DMS79 treated with DMSO at 0.1 percent for 48 hours (cell line): ENCODE results near the gene OR6C3.
"Not testable (repeated sequence)": the region's sequence is repeated elsewhere in the genome, so short reads cannot be mapped to it uniquely, and the experiment has no call there.

Experiments used
- DNase-seq: peaks from one replicate; lab custom pipeline; 2025; lab: John Stamatoyannopoulos, UW

Gene OR6C3

DNA sequence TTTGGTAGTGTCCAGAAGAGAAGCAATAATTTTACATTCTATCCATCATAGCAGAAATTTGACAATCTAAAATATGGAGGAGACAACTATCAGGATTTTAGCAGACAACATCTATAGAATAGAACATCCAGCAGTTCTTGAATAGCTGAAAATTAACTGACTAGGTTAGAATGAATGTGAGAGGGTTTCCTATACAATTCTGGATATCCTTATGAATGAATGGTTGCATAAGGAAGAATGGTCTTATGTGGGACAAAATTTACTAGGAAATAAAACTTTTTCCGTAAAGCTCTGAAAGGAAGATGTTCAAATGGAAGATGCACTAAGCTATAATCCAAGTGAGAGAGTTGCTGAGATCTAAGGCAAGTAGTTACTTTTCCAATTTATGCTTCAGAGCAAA, at the start of gene OR6C3:
Gene OR6C3, plus strand, starts transcription at position 301 of the 400 bp plus-strand sequence. CDS start 955 bp downstream, outside the sequence.
- no peak for DNase-seq

- no peak for DNase-seq
Observed at GRCh38 chr12:55280991-55281390, 49.6 kb upstream of the OR6C3 start.

- DNase-seq = no peak
Observed at GRCh38 chr12:55289999-55290398, 40.5 kb upstream of the OR6C3 start.

DNA sequence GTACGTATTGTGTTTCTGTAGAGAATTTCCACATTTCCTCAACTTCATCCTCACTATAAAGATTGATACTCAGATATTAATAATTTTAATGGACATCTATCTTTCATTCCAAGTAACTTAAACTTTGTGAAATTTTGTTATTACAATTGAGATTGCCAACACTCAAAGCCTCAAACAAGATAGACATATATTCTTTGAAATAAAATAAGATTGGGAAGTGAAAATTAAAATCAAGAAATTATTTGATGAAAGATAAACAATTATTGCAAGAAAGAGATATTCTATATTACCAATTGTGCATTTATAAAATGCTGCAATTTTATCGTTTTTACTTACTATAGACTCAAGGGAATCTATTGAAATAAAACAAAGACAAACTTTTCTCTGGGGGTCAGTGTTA, 34.1 kb upstream of the OR6C3 start, which contains the start of gene OR6C6:
Gene OR6C6, minus strand, starts transcription at position 101 of the 400 bp plus-strand sequence. CDS start 1,337 bp downstream, outside the sequence.
- no peak for DNase-seq

DNA sequence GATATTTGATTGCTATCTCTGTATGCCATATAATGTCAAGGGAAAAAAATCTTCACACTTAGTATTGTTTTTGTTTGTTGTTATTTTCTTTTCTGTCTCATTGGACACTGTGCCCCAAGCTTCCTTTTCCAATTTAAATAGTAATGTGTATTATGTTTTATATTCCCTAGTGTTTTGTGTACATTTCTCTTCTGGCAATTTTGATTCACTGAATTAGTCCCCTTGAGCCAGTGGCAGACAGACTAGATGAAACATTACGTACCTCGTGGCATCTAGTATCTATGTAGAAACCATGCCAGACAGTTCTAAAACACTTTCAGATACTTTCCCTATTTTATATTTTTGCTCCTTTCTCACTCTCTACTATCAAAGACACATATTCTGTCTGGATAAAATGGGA, 16.5 kb upstream of the OR6C3 start, which contains the start of gene OR6C1:
Gene OR6C1, plus strand, starts transcription at position 301 of the 400 bp plus-strand sequence. CDS start 6,257 bp downstream, outside the sequence.
- no peak for DNase-seq

GRCh38 chr12:55320201-55320600, 10.3 kb upstream of the OR6C3 start:
- DNase-seq = no peak

DNA sequence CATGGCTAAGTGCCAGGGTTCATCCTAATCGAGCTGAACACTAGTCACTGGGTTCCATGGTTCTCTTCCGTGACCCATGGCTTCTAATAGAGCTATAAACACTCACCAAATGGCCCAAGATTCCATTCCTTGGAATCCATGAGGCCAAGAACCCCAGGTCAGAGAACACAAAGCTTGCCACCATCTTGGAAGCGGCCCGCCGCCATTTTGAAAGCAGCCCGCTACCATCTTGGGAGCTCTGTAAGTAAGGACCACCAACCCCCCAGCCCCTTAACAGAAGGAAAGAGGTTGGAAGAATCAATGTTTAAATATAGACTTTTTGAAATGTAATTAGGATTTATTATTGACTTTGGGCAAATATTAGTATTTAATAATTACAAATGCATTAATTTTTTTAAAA, 4.7 kb upstream of the OR6C3 start:
- DNase-seq = not testable (repeated sequence)

- no peak for DNase-seq
Observed at GRCh38 chr12:55336002-55336401, 5.5 kb downstream of the OR6C3 start.

DNA sequence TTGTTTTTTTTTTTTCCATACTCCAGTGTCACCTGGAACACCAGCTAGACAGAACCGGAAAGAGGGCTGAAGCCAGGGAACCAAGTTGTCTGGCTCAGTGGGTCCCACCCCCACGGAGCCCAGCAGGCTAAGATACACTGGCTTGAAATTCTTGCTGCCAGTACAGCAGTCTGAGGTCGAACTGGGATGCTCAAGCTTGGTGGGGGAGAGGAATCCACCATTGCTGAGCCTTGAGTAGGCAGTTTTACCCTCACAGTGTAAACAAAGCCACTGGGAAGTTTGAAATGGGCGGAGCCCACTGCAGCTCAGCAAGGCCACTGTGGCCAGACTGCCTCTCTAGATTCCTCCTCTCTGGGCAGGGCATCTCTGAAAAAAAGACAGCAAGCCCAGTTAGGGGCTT, 24.8 kb downstream of the OR6C3 start:
- not testable (repeated sequence) for DNase-seq

- no peak for DNase-seq
Observed at GRCh38 chr12:55362675-55363074, 32.1 kb downstream of the OR6C3 start, which contains the start of gene OR6C75. TSS of gene OR6C75 (plus strand) at chr12:55362975. CDS start at chr12:55365111, 2,136 bp downstream.

DNA sequence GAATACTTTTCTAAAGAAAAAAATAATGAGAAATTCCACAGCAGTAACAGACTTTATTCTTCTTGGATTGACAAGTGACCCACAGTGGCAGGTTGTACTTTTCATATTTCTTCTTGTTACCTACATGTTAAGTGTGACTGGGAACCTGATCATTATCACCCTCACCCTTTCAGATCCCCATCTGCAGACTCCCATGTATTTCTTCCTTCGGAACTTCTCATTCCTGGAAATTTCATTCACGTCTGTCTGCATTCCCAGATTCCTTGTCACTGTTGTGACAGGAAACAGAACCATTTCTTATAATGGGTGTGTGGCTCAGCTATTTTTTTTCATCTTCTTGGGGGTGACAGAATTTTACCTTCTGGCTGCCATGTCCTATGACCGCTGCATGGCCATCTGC, 34.5 kb downstream of the OR6C3 start:
- no peak for DNase-seq

GRCh38 chr12:55372521-55372920, 42.0 kb downstream of the OR6C3 start:
- DNase-seq = no peak
